Right cardiac atrium (tissue), 5 donors: Measurements from ENCODE around the gene TMEM158. TPM values are rescaled to one million over a fixed set of nuclear protein-coding genes. Genes with fewer than 3 reads are reported as not detected.

Experiments used
- ATAC-seq, 2 donors: fragments of 200-7000 bp; cut with Tn5 transposase; one replicate each; pipeline versions ENCODE4 v1.8.0 to v1.9.1; 2020; ENCODE audit warnings: moderate library complexity in 2 of 2, mild to moderate bottlenecking in 1 of 2
- DNase-seq, 3 donors: peaks; one replicate each; pipeline ENCODE4 v3.0.0-alpha.2; 2020
- H3K27ac ChIP-seq: one replicate; pipeline ENCODE4 v1.5.1; 2013; ENCODE audit warnings: mild to moderate bottlenecking, low read length, control low read depth, moderate library complexity
- H3K27me3 ChIP-seq: one replicate; pipeline ENCODE4 v1.6.1; 2013; ENCODE audit not compliant: control insufficient read depth, insufficient read depth
- H3K4me1 ChIP-seq: one replicate; pipeline ENCODE4 v1.6.1; 2013; ENCODE audit warnings: low read length; ENCODE audit not compliant: control insufficient read depth, insufficient read depth
- H3K4me3 ChIP-seq: one replicate; pipeline ENCODE4 v1.5.1; 2013; ENCODE audit warnings: low read length, control low read depth
- H3K9me3 ChIP-seq: one replicate; pipeline ENCODE4 v1.6.1; 2013; ENCODE audit warnings: low read length; ENCODE audit not compliant: control insufficient read depth
- WGBS: extraction: QIAGEN DNeasy Blood & Tissue Kit; methylation state at CpG from one replicate; pipeline ENCODE4 v1.1.7; 2013; 5-methylcytosine and 5-hydroxymethylcytosine counted together
- intact Hi-C, 4 donors: fragments of 100-400 bp; cut with DNase I; formaldehyde crosslinking; loops; one replicate each; pipeline versions ENCODE4 v1.11.0 to v1.14.0; 2022 to 2023
- polyA plus RNA-seq: library from polyadenylated mRNA; stranded (reverse); fragments of 200-250 nt; gene quantifications from one replicate; pipeline ENCODE4 v1.2.3, GENCODE V29; 2013
- total RNA-seq, 4 donors: library from RNA; stranded (reverse); fragmentation: NEBNext Ultra II Directional; extraction: Animal tissue kit (Norgen Biotek cat#: 25700); gene quantifications; one replicate each; pipeline ENCODE4 v1.2.1, GENCODE V29; 2021
- donor health status: healthy with polysubstance abuse.
- donor health status: DM: no; HTN: yes; CAD: no.
- donor health status: DM: no; HTN: no; CAD: no.
- donor health status: DM: no; HTN: yes; CAD: no; lungs with severe emphysema.
- donor health status: DM: yes; HTN: yes; CAD: no.

Gene TMEM158
- total and polyA plus RNA-seq, 5 donors = 0.12 to 0.39 (median 0.19) TPM; not detected in 1

DNA sequence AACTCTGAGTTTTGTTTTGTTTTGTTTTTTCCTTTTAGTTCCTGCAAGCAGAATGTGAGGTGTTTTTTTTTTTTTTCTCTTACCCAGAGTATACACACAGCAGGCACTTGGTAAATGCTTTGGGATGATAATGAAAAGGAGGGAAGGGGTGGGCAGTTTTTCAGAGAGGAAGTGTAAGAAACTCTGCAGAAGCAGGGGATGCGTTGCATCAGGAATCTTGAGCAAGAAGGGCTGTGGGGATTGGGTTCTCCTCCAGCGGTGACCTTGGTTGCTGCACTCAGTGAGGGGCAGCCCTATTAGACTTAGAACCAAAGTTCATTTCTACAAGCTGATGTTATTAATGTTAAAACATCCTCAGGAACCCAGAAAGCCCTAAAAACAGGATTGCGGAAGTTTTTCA is 32.2 kb upstream of the TMEM158 start:
- intact Hi-C loops = no loop called here
- Histone ChIP-seq H3K4me1 (no peaks in the 10 kb centered on the region), H3K27me3 (no peaks in the 10 kb centered on the region), H3K9me3 (no peaks in the 10 kb centered on the region), H3K27ac (no peak overlapping the region), H3K4me3 (no peak overlapping the region)
- DNase-seq = no peak
- WGBS = 64% methylated on average over 3 of the region's 3 CpGs
- ATAC-seq = no peak

DNA sequence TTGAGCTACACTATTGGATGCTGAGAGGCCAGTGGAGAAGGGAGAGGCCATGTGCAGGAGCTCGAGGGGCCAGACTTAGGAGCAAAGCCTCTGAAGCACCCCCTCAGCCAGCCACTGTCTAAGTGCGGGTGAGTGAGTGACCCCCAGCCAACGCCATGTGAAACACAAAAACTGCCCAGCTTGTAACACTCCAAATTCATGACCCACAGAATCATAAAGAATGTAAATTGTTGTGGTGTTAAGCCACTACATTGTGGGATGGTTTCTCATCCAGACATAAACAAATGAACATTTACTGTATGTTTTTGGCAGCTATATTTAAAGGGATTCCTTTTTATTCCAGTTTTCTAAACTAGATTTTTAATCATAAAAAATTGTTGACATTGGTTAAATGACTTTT is 27.2 kb upstream of the TMEM158 start:
- intact Hi-C loops = no loop called here
- no peaks in the 10 kb centered on the region for H3K9me3 ChIP-seq
- DNase-seq = no peak
- ATAC-seq = no peak
- no peaks in the 10 kb centered on the region for H3K4me1 ChIP-seq
- no peak overlapping the region for H3K27ac ChIP-seq
- 86% methylated on average over 3 of the region's 3 CpGs for WGBS
- no peaks in the 10 kb centered on the region for H3K27me3 ChIP-seq
- H3K4me3 ChIP-seq = no peak overlapping the region

DNA sequence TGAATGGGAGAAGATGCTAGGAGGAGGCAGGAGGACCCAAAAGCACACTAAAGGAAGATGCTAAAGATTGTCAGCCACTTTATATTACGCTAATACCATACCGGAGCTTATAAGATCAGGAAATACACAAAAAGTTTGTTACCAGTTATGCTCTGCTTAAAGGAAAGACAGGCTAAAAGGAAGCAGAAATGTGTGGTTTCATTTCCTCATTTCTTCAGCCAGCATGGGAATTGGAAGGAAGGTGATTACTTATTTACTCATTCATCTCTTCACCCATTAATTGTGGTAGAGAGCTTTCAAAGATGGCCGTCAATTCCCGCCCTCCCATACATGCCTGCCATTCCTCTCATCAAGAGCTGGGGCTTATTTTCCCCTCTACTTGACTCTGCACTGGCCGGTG is 26.7 kb upstream of the TMEM158 start:
- H3K9me3 ChIP-seq = no peaks in the 10 kb centered on the region

DNA sequence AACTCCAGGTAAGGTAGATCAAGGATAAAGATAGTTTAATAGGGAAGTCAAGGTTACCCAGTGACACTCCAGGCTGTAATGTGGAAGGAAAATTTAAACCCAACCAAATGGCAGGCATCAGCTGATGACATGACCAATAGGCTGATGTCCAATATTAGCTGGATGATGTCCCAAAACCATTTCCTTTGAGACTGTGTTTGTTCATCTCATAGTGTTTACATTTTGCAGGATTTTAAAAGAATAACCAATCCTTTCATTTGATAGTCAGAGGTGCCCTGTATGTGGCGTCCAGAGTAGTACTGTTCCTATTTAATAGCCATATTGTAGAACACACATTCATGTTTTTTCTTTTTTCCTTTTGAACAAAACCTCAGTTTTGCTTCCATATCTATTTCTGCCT is 23.3 kb upstream of the TMEM158 start:
- no peak overlapping the region for H3K27ac ChIP-seq
- no peaks in the 10 kb centered on the region for H3K9me3 ChIP-seq
- intact Hi-C loops = no loop called here
- no peaks in the 10 kb centered on the region for H3K4me1 ChIP-seq
- H3K4me3 ChIP-seq = no peak overlapping the region
- DNase-seq (no peak), ATAC-seq (no peak)
- no peaks in the 10 kb centered on the region for H3K27me3 ChIP-seq
- WGBS = 65% methylated on average over 1 of the region's 1 CpG

More for the DNA sequence above, 26.7 kb upstream of the TMEM158 start:
- Histone ChIP-seq H3K27ac (no peak overlapping the region), H3K4me1 (no peaks in the 10 kb centered on the region), H3K4me3 (no peak overlapping the region), H3K27me3 (no peaks in the 10 kb centered on the region)
- intact Hi-C loops = no loop called here
- 90% methylated on average over 5 of the region's 5 CpGs for WGBS
- DNase-seq (no peak), ATAC-seq (no peak)

DNA sequence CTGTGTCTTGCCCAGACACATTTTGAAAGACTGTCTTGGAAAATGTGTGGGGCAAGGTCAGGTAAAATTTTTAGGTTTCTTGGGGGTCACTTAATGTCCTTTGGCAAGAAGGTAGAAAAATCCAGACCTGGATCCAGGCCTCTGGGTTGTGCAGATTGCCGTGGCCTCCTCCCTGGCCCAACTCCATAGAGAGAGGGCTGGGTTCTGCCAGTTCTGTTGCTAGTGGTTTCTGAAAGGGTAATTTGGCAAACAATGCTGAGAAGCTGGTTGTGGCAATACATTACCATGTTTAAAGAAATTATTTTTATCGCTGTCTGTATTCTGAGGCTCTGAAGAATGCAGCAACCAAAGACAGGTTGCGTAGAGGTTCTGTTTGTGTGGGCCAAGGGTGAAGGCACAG is 20.2 kb upstream of the TMEM158 start:
- no peak overlapping the region for H3K4me3 ChIP-seq
- no peak overlapping the region for H3K27ac ChIP-seq
- no peaks in the 10 kb centered on the region for H3K9me3 ChIP-seq
- no peaks in the 10 kb centered on the region for H3K27me3 ChIP-seq
- 94% methylated on average over 3 of the region's 3 CpGs for WGBS
- ATAC-seq = no peak
- H3K4me1 ChIP-seq = no peaks in the 10 kb centered on the region
- DNase-seq = no peak
- intact Hi-C loops = no loop called here

DNA sequence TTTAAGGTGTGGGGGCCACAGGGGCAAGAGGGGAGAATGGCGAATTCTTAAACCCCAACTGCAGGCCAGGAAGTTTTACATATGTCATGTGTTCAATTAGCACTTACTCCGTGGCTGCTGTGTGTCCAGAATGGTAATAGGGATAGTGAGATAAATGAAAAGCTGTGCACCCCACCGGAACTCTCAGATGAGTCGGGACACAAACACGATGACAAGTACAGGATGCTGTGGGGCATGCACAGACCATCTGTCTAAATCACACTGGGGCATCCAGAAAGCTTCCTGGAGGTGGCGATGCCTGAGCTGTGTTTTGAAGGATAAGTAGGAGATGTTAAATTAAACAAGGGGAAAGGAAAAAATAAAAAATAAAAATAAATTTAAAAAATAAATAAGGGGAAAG is 18.3 kb upstream of the TMEM158 start:
- Histone ChIP-seq H3K4me3 (no peak overlapping the region), H3K27ac (no peak overlapping the region), H3K4me1 (no peaks in the 10 kb centered on the region), H3K9me3 (no peaks in the 10 kb centered on the region), H3K27me3 (peaks cover 3% of the 10 kb centered on the region)
- DNase-seq = no peak
- 70% methylated on average over 6 of the region's 6 CpGs for WGBS
- intact Hi-C loops = no loop called here
- ATAC-seq = no peak

DNA sequence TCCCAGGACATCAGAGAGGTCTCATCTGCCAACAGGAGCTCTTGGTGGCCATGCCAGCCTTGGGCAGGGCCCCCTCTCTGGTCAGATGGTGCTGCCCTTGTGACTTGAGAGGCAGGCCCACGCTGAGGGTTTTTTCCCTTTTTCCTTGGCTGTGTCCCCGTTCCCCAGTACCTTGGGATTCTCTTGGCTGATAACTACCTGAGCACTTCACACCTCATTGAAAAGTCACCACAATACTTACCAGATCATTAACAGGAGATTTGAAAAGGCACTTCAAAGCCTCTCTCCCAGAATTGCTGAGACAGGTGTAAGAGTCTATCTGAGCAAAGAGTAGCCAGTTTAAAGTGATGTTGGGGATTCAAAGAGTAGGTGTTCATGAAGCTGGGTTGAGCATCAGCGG is 15.1 kb upstream of the TMEM158 start:
- 43% methylated on average over 3 of the region's 3 CpGs for WGBS
- no peaks in the 10 kb centered on the region for H3K9me3 ChIP-seq
- intact Hi-C loops = no loop called here
- H3K27ac ChIP-seq = no peak overlapping the region
- no peaks in the 10 kb centered on the region for H3K4me1 ChIP-seq
- DNase-seq (no peak), ATAC-seq (no peak)
- H3K27me3 ChIP-seq = peaks cover 3% of the 10 kb centered on the region
- H3K4me3 ChIP-seq = no peak overlapping the region

DNA sequence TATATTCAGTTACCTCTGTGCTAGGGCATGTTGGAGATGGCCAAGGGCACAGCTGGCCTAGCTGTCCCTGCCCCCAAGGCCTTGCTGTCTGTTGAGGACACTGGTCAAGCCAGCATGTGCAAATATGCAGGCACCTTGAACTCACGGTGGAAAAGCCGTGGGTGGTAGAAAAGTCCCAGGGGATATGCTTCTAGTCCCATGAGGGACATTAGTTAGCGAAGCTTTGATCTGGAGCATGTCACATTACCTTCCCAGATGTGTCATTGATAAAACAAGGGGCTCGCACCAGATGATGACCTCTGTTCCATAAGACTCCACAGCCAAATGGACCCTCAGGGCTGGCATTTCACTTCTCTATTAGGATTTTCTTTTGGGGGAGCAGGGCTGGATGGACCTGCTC is 14.2 kb upstream of the TMEM158 start:
- DNase-seq (no peak), ATAC-seq (no peak)
- H3K27ac ChIP-seq = no peak overlapping the region
- peaks cover 3% of the 10 kb centered on the region for H3K27me3 ChIP-seq
- H3K9me3 ChIP-seq = no peaks in the 10 kb centered on the region
- no peaks in the 10 kb centered on the region for H3K4me1 ChIP-seq
- intact Hi-C loops = no loop called here
- WGBS = 57% methylated on average over 4 of the region's 4 CpGs
- no peak overlapping the region for H3K4me3 ChIP-seq

DNA sequence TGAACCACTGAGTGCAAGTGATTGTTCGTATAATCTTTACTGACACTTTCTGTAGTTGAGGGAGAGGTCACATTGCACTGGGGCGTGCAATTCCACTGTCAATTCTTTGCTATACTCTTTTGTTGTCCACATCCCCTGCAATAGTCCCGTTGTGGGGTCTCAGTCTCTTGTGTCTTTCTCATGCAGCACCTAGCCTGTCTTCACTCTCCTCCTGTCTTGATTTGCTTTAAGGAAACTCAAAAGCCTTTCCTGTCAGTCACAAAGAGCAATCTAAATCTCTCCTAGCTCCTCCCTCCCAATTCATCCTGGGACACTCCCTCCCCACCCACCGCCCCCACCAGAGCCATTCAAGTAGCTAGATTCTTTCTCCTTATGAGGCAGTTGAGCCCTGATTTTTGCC is 13.2 kb upstream of the TMEM158 start:
- H3K4me1 ChIP-seq = no peaks in the 10 kb centered on the region
- no peak for ATAC-seq
- no peaks in the 10 kb centered on the region for H3K9me3 ChIP-seq
- 72% methylated on average over 4 of the region's 4 CpGs for WGBS
- no peak overlapping the region for H3K4me3 ChIP-seq
- intact Hi-C loops = no loop called here
- no peak overlapping the region for H3K27ac ChIP-seq
- peaks cover 3% of the 10 kb centered on the region for H3K27me3 ChIP-seq
- DNase-seq = no peak

DNA sequence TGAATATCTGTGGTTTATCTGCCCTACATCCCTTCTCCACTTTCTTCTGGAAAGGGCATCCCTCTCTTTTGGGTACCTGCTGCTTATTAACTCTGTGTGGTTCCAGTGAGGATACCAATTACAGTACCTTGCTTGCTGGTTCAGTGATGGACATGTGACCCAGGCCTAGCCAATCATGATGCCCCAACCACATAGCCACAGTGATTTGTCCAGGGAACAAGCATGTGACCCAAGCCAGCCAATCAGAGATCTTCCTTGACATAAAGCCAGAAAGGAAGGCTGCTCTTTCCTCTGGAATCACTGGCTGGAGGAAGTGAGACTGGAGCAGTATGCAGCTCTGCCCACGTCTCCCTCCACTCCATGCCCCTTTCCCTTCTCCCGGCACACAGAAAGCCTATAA is 10.9 kb upstream of the TMEM158 start:
- no peaks in the 10 kb centered on the region for H3K9me3 ChIP-seq
- no peaks in the 10 kb centered on the region for H3K4me1 ChIP-seq
- no peak overlapping the region for H3K4me3 ChIP-seq
- ATAC-seq (no peak), DNase-seq (no peak)
- 77% methylated on average over 2 of the region's 2 CpGs for WGBS
- H3K27me3 ChIP-seq = peaks cover 3% of the 10 kb centered on the region
- intact Hi-C loops = no loop called here
- no peak overlapping the region for H3K27ac ChIP-seq

DNA sequence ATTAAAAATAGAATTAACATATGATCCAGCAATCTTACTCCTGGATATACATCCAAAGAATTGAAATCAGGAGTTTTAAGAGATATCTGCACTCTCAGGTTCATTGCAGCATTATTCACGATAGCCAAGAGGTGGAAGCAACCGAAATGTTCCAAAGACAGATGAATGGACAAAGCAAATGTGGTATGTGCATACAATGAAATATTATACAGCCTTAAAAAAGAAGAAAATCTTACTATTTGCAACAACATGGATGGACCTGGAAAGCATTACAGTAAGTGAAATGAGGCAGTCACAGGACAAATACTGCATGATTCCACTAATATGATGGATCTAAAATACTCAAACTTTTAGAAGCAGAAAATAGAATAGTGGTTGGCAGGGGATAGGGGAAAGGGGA is 9.3 kb upstream of the TMEM158 start:
- no peak for ATAC-seq
- Histone ChIP-seq H3K4me3 (no peak overlapping the region), H3K27ac (no peak overlapping the region), H3K9me3 (no peaks in the 10 kb centered on the region), H3K4me1 (no peaks in the 10 kb centered on the region), H3K27me3 (no peaks in the 10 kb centered on the region)
- intact Hi-C loops = no loop called here
- 95% methylated on average over 2 of the region's 2 CpGs for whole genome bisulfite sequencing
- DNase-seq = no peak

DNA sequence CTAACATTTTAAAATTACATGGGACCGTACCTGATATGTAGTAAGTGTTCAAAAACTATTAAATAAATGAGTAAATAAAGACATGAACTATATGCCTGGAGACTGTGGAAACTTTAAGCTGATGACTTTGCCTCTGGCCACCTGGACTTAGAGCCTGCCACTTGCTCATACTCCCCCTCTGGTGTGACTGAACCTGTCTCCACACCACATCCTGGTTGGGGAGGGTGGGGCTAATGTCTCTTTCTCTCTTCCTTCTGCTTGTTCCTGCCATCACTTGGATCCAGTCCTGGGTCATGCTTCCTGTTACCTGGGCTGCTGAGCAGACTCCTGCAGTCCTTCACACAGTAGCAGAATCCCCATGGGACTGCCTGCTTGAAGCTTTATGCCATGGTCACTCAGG is 8.2 kb upstream of the TMEM158 start:
- no peak for ATAC-seq
- WGBS = 90% methylated on average over 1 of the region's 1 CpG

More for the DNA sequence above, 8.2 kb upstream of the TMEM158 start:
- no peak overlapping the region for H3K4me3 ChIP-seq
- no peaks in the 10 kb centered on the region for H3K4me1 ChIP-seq
- H3K27me3 ChIP-seq = no peaks in the 10 kb centered on the region
- H3K9me3 ChIP-seq = no peaks in the 10 kb centered on the region
- intact Hi-C loops = no loop called here
- no peak for DNase-seq
- no peak overlapping the region for H3K27ac ChIP-seq
